Astrocyte (in vitro differentiated cells and primary cell): Measurements from ENCODE around the gene PCDHGB2. TPM values are rescaled to one million over a fixed set of nuclear protein-coding genes. Genes with fewer than 3 reads are reported as not detected.

Experiments used
- DNase-seq: peaks from one replicate; pipeline ENCODE4 v3.0.0-alpha.2; 2010; ENCODE audit warnings: low read depth
- FAIRE-seq: peaks from 2 replicates; lab custom pipeline; 2011; peaks lifted over from hg19 to GRCh38; lab: Jason Lieb, UNC
- H2AFZ ChIP-seq: 2 replicates; pipeline ENCODE4 v1.6.0; 2012; ENCODE audit warnings: low read depth, low read length, inconsistent platforms
- H3K27ac ChIP-seq: 2 replicates; pipeline ENCODE4 v1.5.1; 2011; ENCODE audit warnings: low read depth, low read length, inconsistent platforms
- H3K27me3 ChIP-seq: 2 replicates; pipeline ENCODE4 v1.6.0; 2011; ENCODE audit warnings: low read length, inconsistent platforms; ENCODE audit not compliant: insufficient read depth
- H3K36me3 ChIP-seq: 2 replicates; pipeline ENCODE4 v1.5.1; 2011; ENCODE audit warnings: low read length, inconsistent platforms; ENCODE audit not compliant: insufficient read depth
- H3K4me1 ChIP-seq: 2 replicates; pipeline ENCODE4 v1.5.1; 2011; ENCODE audit warnings: low read length, inconsistent platforms; ENCODE audit not compliant: insufficient read depth
- H3K4me2 ChIP-seq: 2 replicates; pipeline ENCODE4 v1.6.0; 2012; ENCODE audit warnings: low read length, inconsistent platforms
- H3K4me3 ChIP-seq: 2 replicates; pipeline ENCODE4 v1.5.1; 2011; ENCODE audit warnings: low read depth, mild to moderate bottlenecking, low read length, inconsistent platforms; ENCODE audit not compliant: insufficient read depth
- H3K79me2 ChIP-seq: 2 replicates; pipeline ENCODE4 v1.6.0; 2012; ENCODE audit warnings: mild to moderate bottlenecking, low read length, inconsistent platforms; ENCODE audit not compliant: insufficient read depth
- H3K9ac ChIP-seq: 2 replicates; pipeline ENCODE4 v1.6.0; 2012; ENCODE audit warnings: mild to moderate bottlenecking, low read length, inconsistent platforms
- H3K9me3 ChIP-seq: 2 replicates; pipeline ENCODE4 v1.5.1; 2012; ENCODE audit warnings: low read depth, mild to moderate bottlenecking, low read length, inconsistent platforms; ENCODE audit not compliant: insufficient read depth
- H4K20me1 ChIP-seq: 2 replicates; pipeline ENCODE4 v1.6.0; 2012; ENCODE audit warnings: low read length, inconsistent platforms; ENCODE audit not compliant: insufficient read depth
- H3K27ac Mint-ChIP-seq: one replicate; pipeline ENCODE4 v1.8.0; 2021; ENCODE audit warnings: mild to moderate bottlenecking, mixed read lengths; ENCODE audit not compliant: unreplicated experiment
- H3K27me3 Mint-ChIP-seq: one replicate; pipeline ENCODE4 v1.8.0; 2021; ENCODE audit warnings: low read depth, mixed read lengths; ENCODE audit not compliant: unreplicated experiment
- H3K36me3 Mint-ChIP-seq: one replicate; pipeline ENCODE4 v1.8.0; 2021; ENCODE audit warnings: low read depth, mixed read lengths; ENCODE audit not compliant: unreplicated experiment
- H3K4me1 Mint-ChIP-seq: one replicate; pipeline ENCODE4 v1.8.0; 2021; ENCODE audit warnings: low read depth, mixed read lengths; ENCODE audit not compliant: unreplicated experiment
- H3K4me3 Mint-ChIP-seq: one replicate; pipeline ENCODE4 v1.8.0; 2021; ENCODE audit warnings: mild to moderate bottlenecking, moderate library complexity, mixed read lengths; ENCODE audit not compliant: unreplicated experiment
- H3K9me3 Mint-ChIP-seq: one replicate; pipeline ENCODE4 v1.8.0; 2021; ENCODE audit warnings: mild to moderate bottlenecking, mixed read lengths; ENCODE audit not compliant: unreplicated experiment
- EZH2 ChIP-seq: IDR thresholded peaks from 2 replicates; pipeline ENCODE4 v1.6.1; 2012; ENCODE audit warnings: mild to moderate bottlenecking, low read length, inconsistent platforms; ENCODE audit not compliant: insufficient read depth
- total RNA-seq: library from RNA; stranded (reverse); gene quantifications from 2 replicates; pipeline ENCODE4 v1.2.1, GENCODE V29; 2021
- TF ChIP-seq, protein P1 (sequence below): IDR thresholded peaks from 2 replicates; pipeline ENCODE4 v1.5.1; 2011; ENCODE audit warnings: low read depth, mild to moderate bottlenecking, inconsistent platforms, low read length, moderate library complexity; ENCODE audit not compliant: insufficient read depth

PCDHGB2 gene
- total RNA-seq, 1 donor from 2014 or later, result 1.4 TPM

DNA sequence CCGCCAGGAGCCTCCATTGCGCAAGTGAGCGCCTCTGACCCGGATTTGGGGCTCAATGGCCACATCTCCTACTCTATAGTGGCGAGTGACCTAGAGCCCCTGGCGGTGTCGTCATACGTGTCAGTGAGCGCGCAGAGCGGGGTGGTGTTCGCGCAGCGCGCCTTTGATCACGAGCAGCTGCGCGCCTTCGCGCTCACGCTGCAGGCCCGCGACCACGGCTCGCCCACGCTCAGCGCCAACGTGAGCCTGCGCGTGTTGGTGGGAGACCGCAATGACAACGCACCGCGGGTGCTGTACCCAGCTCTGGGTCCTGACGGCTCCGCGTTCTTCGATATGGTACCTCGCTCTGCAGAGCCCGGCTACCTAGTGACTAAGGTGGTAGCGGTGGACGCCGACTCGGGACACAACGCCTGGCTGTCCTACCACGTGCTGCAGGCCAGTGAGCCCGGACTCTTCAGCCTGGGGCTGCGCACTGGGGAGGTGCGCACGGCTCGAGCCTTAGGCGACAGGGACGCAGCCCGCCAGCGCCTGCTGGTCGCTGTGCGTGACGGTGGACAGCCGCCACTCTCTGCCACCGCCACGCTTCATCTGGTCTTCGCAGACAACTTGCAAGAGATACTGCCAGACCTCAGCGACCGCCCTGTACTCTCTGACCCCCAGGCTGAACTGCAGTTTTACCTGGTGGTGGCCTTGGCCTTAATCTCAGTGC, 50.0 kb downstream of the PCDHGB2 start:
- Mint-ChIP-seq H3K27ac (no peak overlapping the region), H3K4me1 (peaks cover 5% of the 10 kb centered on the region), H3K9me3 (peaks cover 15% of the 10 kb centered on the region), H3K27me3 (no peaks in the 10 kb centered on the region), H3K36me3 (peaks cover 16% of the 10 kb centered on the region), H3K4me3 (no peak overlapping the region)
- no peak for TF ChIP-seq EZH2
- TF ChIP-seq, protein P1, sequence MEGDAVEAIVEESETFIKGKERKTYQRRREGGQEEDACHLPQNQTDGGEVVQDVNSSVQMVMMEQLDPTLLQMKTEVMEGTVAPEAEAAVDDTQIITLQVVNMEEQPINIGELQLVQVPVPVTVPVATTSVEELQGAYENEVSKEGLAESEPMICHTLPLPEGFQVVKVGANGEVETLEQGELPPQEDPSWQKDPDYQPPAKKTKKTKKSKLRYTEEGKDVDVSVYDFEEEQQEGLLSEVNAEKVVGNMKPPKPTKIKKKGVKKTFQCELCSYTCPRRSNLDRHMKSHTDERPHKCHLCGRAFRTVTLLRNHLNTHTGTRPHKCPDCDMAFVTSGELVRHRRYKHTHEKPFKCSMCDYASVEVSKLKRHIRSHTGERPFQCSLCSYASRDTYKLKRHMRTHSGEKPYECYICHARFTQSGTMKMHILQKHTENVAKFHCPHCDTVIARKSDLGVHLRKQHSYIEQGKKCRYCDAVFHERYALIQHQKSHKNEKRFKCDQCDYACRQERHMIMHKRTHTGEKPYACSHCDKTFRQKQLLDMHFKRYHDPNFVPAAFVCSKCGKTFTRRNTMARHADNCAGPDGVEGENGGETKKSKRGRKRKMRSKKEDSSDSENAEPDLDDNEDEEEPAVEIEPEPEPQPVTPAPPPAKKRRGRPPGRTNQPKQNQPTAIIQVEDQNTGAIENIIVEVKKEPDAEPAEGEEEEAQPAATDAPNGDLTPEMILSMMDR, result no peak
- Histone ChIP-seq H4K20me1 (peaks cover 3% of the 10 kb centered on the region), H3K9ac (no peak overlapping the region), H3K4me1 (no peaks in the 10 kb centered on the region), H2AFZ (no peak overlapping the region), H3K4me2 (no peak overlapping the region), H3K79me2 (peaks cover 3% of the 10 kb centered on the region), H3K27me3 (no peaks in the 10 kb centered on the region), H3K4me3 (no peak overlapping the region), H3K27ac (no peak overlapping the region), H3K9me3 (peaks cover 38% of the 10 kb centered on the region), H3K36me3 (no peaks in the 10 kb centered on the region)
- no peak for DNase-seq
- FAIRE-seq, result no peak

DNA sequence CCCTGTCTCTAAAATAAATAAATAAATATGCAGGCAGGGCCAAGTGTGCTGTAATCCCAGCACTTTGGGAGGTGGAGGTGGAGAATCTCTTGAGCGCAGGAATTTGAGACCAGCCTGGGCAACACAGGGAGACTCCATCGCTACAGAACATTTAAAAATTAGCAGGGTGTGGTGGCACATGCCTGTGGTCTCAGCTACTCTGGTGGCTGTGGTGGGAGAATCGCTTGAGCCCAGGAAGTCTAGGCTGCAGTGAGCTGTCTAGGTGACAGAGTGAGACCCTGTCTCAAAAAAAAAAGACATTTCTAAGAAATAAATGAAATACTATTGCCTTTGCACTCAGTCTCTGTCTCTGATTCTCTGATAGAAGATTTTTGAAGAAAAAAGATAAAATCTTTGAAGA, 51.8 kb downstream of the PCDHGB2 start:
- Mint-ChIP-seq H3K36me3 (peaks cover 18% of the 10 kb centered on the region), H3K9me3 (peaks cover 13% of the 10 kb centered on the region), H3K4me3 (peak overlapping the region; percentile 74), H3K4me1 (peaks cover 9% of the 10 kb centered on the region), H3K27ac (peak overlapping the region; percentile 49), H3K27me3 (no peaks in the 10 kb centered on the region)
- Histone ChIP-seq H3K36me3 (no peaks in the 10 kb centered on the region), H2AFZ (no peak overlapping the region), H3K9me3 (peaks cover 34% of the 10 kb centered on the region), H3K79me2 (no peaks in the 10 kb centered on the region), H3K4me1 (no peaks in the 10 kb centered on the region), H3K27ac (no peak overlapping the region), H4K20me1 (peaks cover 3% of the 10 kb centered on the region), H3K4me2 (no peak overlapping the region), H3K9ac (no peak overlapping the region), H3K4me3 (no peak overlapping the region), H3K27me3 (no peaks in the 10 kb centered on the region)
- TF ChIP-seq EZH2, result no peak
- TF ChIP-seq, protein P1, result no peak
- DNase-seq (no peak), FAIRE-seq (no peak)

Other genes starting within 250 kb of the PCDHGB2 start
- gene PCDHB4, start 238.2 kb upstream of the PCDHGB2 start, total RNA-seq, result 1.0 and 1.1 TPM in 2 replicates
- 8.7 and 9.7 TPM in 2 replicates for gene PCDHB5, start 224.8 kb upstream of the PCDHGB2 start, total RNA-seq
- 0.50 and 0.70 TPM in 2 replicates for gene PCDHB6, start 209.9 kb upstream of the PCDHGB2 start, total RNA-seq
- gene PCDHB7, start 187.3 kb upstream of the PCDHGB2 start, total RNA-seq, result 0.79 and 1.0 TPM in 2 replicates
- 4.9 and 5.3 TPM in 2 replicates for gene PCDHB8, start 182.2 kb upstream of the PCDHGB2 start, total RNA-seq
- 3.2 and 4.4 TPM in 2 replicates for gene PCDHB16, start 177.6 kb upstream of the PCDHGB2 start, total RNA-seq
- gene PCDHB9, start 172.8 kb upstream of the PCDHGB2 start, total RNA-seq, result 3.6 and 5.3 TPM in 2 replicates
- 6.4 and 7.0 TPM in 2 replicates for gene PCDHB10, start 167.6 kb upstream of the PCDHGB2 start, total RNA-seq
- 2.1 TPM in 2 replicates for gene PCDHB11, start 160.4 kb upstream of the PCDHGB2 start, total RNA-seq
- gene PCDHB12, start 151.3 kb upstream of the PCDHGB2 start, total RNA-seq, result 0.87 and 1.2 TPM in 2 replicates
- gene PCDHB13, start 146.1 kb upstream of the PCDHGB2 start, total RNA-seq, result 3.3 TPM in 2 replicates
- 5.6 and 6.4 TPM in 2 replicates for gene PCDHB14, start 136.7 kb upstream of the PCDHGB2 start, total RNA-seq
- 1.3 and 1.6 TPM in 2 replicates for gene PCDHB15, start 114.6 kb upstream of the PCDHGB2 start, total RNA-seq
- gene SLC25A2, start 55.9 kb upstream of the PCDHGB2 start, total RNA-seq, result 0.19 and 0.25 TPM in 2 replicates
- gene TAF7, start 39.2 kb upstream of the PCDHGB2 start, total RNA-seq, result 95.1 and 102 TPM in 2 replicates
- gene PCDHGA1, start 29.5 kb upstream of the PCDHGB2 start, total RNA-seq, result 0.17 and 0.27 TPM in 2 replicates
- gene PCDHGA2, start 21.2 kb upstream of the PCDHGB2 start, total RNA-seq, result 0.14 and 0.17 TPM in 2 replicates
- 0.14 and 0.17 TPM in 2 replicates for gene PCDHGA3, start 16.2 kb upstream of the PCDHGB2 start, total RNA-seq
- 1.0 and 1.5 TPM in 2 replicates for gene PCDHGB1, start 9.9 kb upstream of the PCDHGB2 start, total RNA-seq
- 0.48 and 0.50 TPM in 2 replicates for gene PCDHGA4, start 5.0 kb upstream of the PCDHGB2 start, total RNA-seq
- gene PCDHGA5, start 4.2 kb downstream of the PCDHGB2 start, total RNA-seq, result 0.29 and 0.30 TPM in 2 replicates
- gene PCDHGB3, start 10.2 kb downstream of the PCDHGB2 start, total RNA-seq, result 0.10 and 0.14 TPM in 2 replicates
- 0.22 and 0.41 TPM in 2 replicates for gene PCDHGA6, start 13.9 kb downstream of the PCDHGB2 start, total RNA-seq
- 0.57 and 0.62 TPM in 2 replicates for gene PCDHGA7, start 22.7 kb downstream of the PCDHGB2 start, total RNA-seq
- 13.6 and 15.7 TPM in 2 replicates for gene PCDHGB4, start 27.7 kb downstream of the PCDHGB2 start, total RNA-seq
- 1.0 and 1.2 TPM in 2 replicates for gene PCDHGA8, start 32.6 kb downstream of the PCDHGB2 start, total RNA-seq
- 1.1 and 2.1 TPM in 2 replicates for gene PCDHGB5, start 38.0 kb downstream of the PCDHGB2 start, total RNA-seq
- gene PCDHGA9, start 42.8 kb downstream of the PCDHGB2 start, total RNA-seq, result 0.73 and 0.87 TPM in 2 replicates
- 18.4 and 19.9 TPM in 2 replicates for gene PCDHGB6, start 48.0 kb downstream of the PCDHGB2 start, total RNA-seq
- gene PCDHGA10, start 53.0 kb downstream of the PCDHGB2 start, total RNA-seq, result 34.0 and 41.6 TPM in 2 replicates
- 22.4 and 26.1 TPM in 2 replicates for gene PCDHGB7, start 57.7 kb downstream of the PCDHGB2 start, total RNA-seq
- 5.3 and 5.8 TPM in 2 replicates for gene PCDHGA11, start 61.1 kb downstream of the PCDHGB2 start, total RNA-seq
- gene PCDHGA12, start 70.5 kb downstream of the PCDHGB2 start, total RNA-seq, result 1.2 and 1.6 TPM in 2 replicates
- 84.7 and 100.0 TPM in 2 replicates for gene PCDHGC3, start 116.0 kb downstream of the PCDHGB2 start, total RNA-seq
- 6.6 and 7.4 TPM in 2 replicates for gene PCDHGC4, start 125.0 kb downstream of the PCDHGB2 start, total RNA-seq
- 7.7 and 10.9 TPM in 2 replicates for gene PCDHGC5, start 129.1 kb downstream of the PCDHGB2 start, total RNA-seq